Ascending aorta (tissue), 2 donors: ENCODE results near the gene LGALS3. TPM values are rescaled to one million over a fixed set of nuclear protein-coding genes. Genes with fewer than 3 reads are reported as not detected.

Source experiments
- DNase-seq, 2 donors: peaks; one replicate each; pipeline ENCODE4 v3.0.0-alpha.2; 2019; ENCODE audit warnings: low spot score in 2 of 2
- H3K27ac ChIP-seq, 2 donors: fragments of 200-600 bp; sonication (generic); one replicate each; pipeline ENCODE4 v1.5.1; 2016 to 2017; ENCODE audit warnings: mild to moderate bottlenecking in 1 of 2
- H3K27me3 ChIP-seq: fragments of 200-600 bp; sonication (generic); one replicate; pipeline ENCODE4 v1.5.1; 2017
- H3K36me3 ChIP-seq, 2 donors: fragments of 200-600 bp; sonication (generic); one replicate each; pipeline ENCODE4 v1.5.1; 2016
- H3K4me1 ChIP-seq, 2 donors: fragments of 200-600 bp; sonication (generic); one replicate each; pipeline ENCODE4 v1.5.1; 2016 to 2017; ENCODE audit warnings: mild to moderate bottlenecking in 1 of 2
- H3K4me3 ChIP-seq, 2 donors: fragments of 200-600 bp; sonication (generic); one replicate each; pipeline ENCODE4 v1.5.1; 2016 to 2017; ENCODE audit warnings: mild to moderate bottlenecking in 1 of 2
- H3K9me3 ChIP-seq, 2 donors: fragments of 200-600 bp; sonication (generic); one replicate each; pipeline ENCODE4 v1.5.1; 2016
- intact Hi-C: fragments of 100-400 bp; cut with DNase I; formaldehyde crosslinking; loops from one replicate; pipeline ENCODE4 v1.15.1; 2023
- total RNA-seq: library from RNA; depleted of rRNA; stranded (reverse); fragments of >200 nt; gene quantifications from one replicate; pipeline ENCODE4 v1.1.0, GENCODE V29; 2016
- TF ChIP-seq, protein P1 (sequence below), 3 experiments: fragments of 200-600 bp in 2 of 3; fragments of 450-650 bp in 1 of 3; sonication (generic) in 2 of 3; IDR thresholded peaks; one replicate each; pipeline ENCODE4 v1.5.1; 2016 to 2019; ENCODE audit warnings: antibody characterized with exemption in 3 of 3, mild to moderate bottlenecking in 1 of 3, moderate library complexity in 1 of 3

Gene LGALS3
- total RNA-seq, 1 donor from 2014 or later = 358 TPM

DNA sequence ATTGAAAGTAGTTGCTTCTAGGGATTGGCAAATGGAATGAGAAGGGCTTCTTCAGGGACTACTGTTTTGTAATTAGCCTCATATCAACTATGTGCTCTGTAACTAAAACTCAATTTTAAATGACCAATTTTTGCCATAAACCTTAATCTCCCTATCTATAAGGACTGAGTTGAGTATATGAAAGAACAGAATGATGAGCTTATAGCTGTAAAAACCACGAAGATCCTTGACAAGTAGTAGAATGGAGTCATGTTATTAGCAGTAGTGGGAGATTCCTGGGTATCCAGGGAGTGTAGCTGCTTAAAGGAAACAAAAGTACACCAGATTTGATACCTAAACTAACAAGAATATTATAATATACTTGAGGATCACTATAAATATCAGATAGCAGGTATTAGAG, 28.0 kb downstream of the LGALS3 start:
- Histone ChIP-seq H3K27me3 (no peaks in the 10 kb centered on the region), H3K36me3 (no peaks in the 10 kb centered on the region), H3K4me1 (no peaks in the 10 kb centered on the region), H3K9me3 (no peaks in the 10 kb centered on the region), H3K4me3 (no peak overlapping the region), H3K27ac (no peak overlapping the region)
- TF ChIP-seq, protein P1, sequence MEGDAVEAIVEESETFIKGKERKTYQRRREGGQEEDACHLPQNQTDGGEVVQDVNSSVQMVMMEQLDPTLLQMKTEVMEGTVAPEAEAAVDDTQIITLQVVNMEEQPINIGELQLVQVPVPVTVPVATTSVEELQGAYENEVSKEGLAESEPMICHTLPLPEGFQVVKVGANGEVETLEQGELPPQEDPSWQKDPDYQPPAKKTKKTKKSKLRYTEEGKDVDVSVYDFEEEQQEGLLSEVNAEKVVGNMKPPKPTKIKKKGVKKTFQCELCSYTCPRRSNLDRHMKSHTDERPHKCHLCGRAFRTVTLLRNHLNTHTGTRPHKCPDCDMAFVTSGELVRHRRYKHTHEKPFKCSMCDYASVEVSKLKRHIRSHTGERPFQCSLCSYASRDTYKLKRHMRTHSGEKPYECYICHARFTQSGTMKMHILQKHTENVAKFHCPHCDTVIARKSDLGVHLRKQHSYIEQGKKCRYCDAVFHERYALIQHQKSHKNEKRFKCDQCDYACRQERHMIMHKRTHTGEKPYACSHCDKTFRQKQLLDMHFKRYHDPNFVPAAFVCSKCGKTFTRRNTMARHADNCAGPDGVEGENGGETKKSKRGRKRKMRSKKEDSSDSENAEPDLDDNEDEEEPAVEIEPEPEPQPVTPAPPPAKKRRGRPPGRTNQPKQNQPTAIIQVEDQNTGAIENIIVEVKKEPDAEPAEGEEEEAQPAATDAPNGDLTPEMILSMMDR (IDR thresholded peaks at IDR 0.05) = no peak
- intact Hi-C loops = no loop called here
- no peak for DNase-seq

DNA sequence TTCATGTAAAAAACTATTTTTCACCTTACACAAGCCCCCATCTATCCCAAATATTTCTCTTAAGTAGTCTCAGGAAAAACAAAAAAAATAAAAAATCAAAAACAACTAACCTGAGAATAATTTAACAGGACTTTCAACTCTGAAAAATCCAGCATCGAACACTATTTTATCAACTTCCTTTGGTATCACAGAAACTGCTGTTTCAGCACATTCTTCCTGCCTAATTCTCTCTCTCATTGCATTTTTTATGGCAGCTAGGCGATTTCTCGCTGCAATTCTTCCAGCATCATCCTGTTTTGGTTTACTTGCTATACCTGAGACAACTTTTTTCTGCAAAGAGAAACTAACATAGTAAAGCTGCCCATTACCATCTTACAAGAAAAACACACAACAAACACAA, 29.4 kb downstream of the LGALS3 start:
- Histone ChIP-seq H3K27ac (no peak overlapping the region), H3K36me3 (no peaks in the 10 kb centered on the region), H3K4me1 (no peaks in the 10 kb centered on the region), H3K9me3 (no peaks in the 10 kb centered on the region), H3K4me3 (no peak overlapping the region), H3K27me3 (no peaks in the 10 kb centered on the region)
- no peak for DNase-seq
- TF ChIP-seq, protein P1 (IDR thresholded peaks at IDR 0.05) = no peak
- intact Hi-C loops = no loop called here

DNA sequence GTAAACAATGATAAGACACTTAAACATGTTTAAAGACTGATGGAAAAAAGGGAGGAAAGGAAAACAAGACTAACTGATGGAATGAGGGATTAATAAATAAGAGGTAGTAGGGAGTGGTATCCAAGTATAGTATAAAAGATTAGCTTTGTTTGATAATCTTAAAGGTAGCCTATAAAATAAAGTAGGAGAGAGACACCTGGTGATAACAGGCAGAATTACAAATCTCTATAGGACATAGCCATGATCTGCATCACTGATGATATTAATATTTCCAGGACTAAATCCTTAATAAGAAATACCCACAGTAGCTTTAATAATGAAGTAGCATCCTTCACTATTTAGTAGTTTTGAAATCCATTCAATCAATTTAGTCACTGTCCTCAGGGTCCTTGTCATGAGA, 31.9 kb downstream of the LGALS3 start:
- Histone ChIP-seq H3K4me3 (no peak overlapping the region), H3K9me3 (no peaks in the 10 kb centered on the region), H3K27ac (no peak overlapping the region), H3K27me3 (no peaks in the 10 kb centered on the region), H3K36me3 (no peaks in the 10 kb centered on the region), H3K4me1 (no peaks in the 10 kb centered on the region)
- TF ChIP-seq, protein P1 (IDR thresholded peaks at IDR 0.05) = peak; percentile 53 to 66 (median 61)
- no peak for DNase-seq
- intact Hi-C loops = loop anchor here (1.0 kb wide), 1 partner anchor 72 kb away; no protein-coding TSS in a partner anchor

DNA sequence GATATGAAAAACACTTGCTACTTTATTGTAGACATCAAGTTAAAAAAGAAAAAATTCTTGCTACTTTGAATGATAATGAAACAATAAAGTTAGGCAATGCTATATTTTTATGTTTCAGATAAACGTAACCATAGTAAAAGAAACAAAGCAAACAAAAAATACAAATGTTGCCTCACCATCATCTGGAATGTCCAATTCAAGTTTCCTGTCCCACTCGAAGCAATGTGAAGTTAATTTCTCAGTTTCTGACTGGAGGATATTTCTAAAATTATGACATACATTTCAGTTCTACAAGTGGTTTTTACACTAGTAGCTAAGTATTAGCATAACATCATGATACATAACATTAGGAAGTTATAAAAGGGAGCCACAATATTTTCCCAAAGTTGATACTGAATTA, 41.5 kb downstream of the LGALS3 start:
- Histone ChIP-seq H3K27me3 (no peaks in the 10 kb centered on the region), H3K4me1 (no peaks in the 10 kb centered on the region), H3K27ac (no peak overlapping the region), H3K9me3 (no peaks in the 10 kb centered on the region), H3K36me3 (no peaks in the 10 kb centered on the region), H3K4me3 (no peak overlapping the region)
- TF ChIP-seq, protein P1 (IDR thresholded peaks at IDR 0.05) = no peak
- intact Hi-C loops = no loop called here
- DNase-seq = no peak

DNA sequence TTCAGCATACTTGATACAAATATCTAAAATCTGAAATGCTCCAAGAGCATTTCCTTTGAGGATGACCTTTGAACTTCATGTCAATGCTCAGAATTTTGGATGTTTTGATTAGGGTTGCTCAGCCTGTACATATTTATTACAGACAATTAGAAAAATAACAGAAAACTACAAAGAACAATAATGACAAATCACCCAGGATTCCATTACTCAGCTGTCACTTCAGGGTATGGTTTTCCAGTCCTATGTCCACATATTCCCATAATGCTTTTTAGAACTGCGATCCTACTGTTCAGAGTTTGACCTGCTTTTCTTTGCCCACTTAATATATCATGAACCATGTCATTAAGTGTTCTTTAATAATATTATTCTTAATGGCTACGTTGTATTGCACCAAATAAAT, 51.0 kb downstream of the LGALS3 start:
- no peak for DNase-seq
- no peaks in the 10 kb centered on the region for H3K36me3 ChIP-seq
- H3K4me1 ChIP-seq = no peaks in the 10 kb centered on the region
- TF ChIP-seq, protein P1 (IDR thresholded peaks at IDR 0.05) = no peak
- no peaks in the 10 kb centered on the region for H3K9me3 ChIP-seq
- no peaks in the 10 kb centered on the region for H3K27me3 ChIP-seq
- intact Hi-C loops = no loop called here
- H3K4me3 ChIP-seq = no peak overlapping the region
- H3K27ac ChIP-seq = no peak overlapping the region

DNA sequence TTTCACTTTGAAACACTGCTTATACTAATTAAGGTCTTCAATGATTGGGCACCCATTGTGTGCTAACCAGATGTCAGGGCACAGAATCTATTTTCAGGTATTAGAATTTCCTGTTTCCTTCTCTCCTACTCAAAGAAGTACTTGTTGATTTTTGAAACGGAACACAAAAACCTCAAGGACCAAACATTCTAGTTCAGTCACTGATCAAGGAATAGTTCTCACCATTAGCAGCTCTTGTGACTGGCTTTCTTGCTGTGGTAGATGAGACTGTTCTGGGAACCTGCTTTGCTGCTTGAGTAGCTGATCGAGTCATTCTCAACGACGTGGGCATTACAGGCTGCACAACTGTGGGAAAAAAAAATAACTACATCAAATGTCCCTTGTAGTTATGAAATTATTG, 51.4 kb downstream of the LGALS3 start:
- TF ChIP-seq, protein P1 (IDR thresholded peaks at IDR 0.05) = no peak
- no peak for DNase-seq
- H3K27ac ChIP-seq = no peak overlapping the region
- no peaks in the 10 kb centered on the region for H3K36me3 ChIP-seq
- no peaks in the 10 kb centered on the region for H3K27me3 ChIP-seq
- H3K4me3 ChIP-seq = no peak overlapping the region
- no peaks in the 10 kb centered on the region for H3K4me1 ChIP-seq
- no peaks in the 10 kb centered on the region for H3K9me3 ChIP-seq
- intact Hi-C loops = no loop called here
